Ovary (tissue), 9 donors: ENCODE data around the gene TUBA4B. TPM values are rescaled to one million over a fixed set of nuclear protein-coding genes. Genes with fewer than 3 reads are reported as not detected.

Source experiments
- DNase-seq, 5 donors: peaks; one replicate each; pipeline ENCODE4 v3.0.0-alpha.2; 2019 to 2020
- H3K27ac ChIP-seq, 2 donors: fragments of 200-600 bp; one replicate each; pipeline versions ENCODE4 v1.5.1 to v1.8.0; 2019 to 2022
- H3K27me3 ChIP-seq: fragments of 200-600 bp; one replicate; pipeline ENCODE4 v1.8.0; 2022
- H3K36me3 ChIP-seq: fragments of 200-600 bp; sonication (generic); one replicate; pipeline ENCODE4 v1.5.1; 2019
- H3K4me1 ChIP-seq: one replicate; pipeline ENCODE4 v1.8.1; 2013; ENCODE audit warnings: mild to moderate bottlenecking, moderate library complexity; ENCODE audit not compliant: insufficient read depth
- H3K4me3 ChIP-seq: fragments of 200-600 bp; sonication (generic); one replicate; pipeline ENCODE4 v1.5.1; 2017
- H3K9me3 ChIP-seq, 2 donors: fragments of 200-600 bp in 1 of 2; sonication (generic) in 1 of 2; one replicate each; pipeline versions ENCODE4 v1.5.1 to v1.8.1; 2013 to 2019; ENCODE audit warnings: mild to moderate bottlenecking in 1 of 2, moderate library complexity in 1 of 2
- EP300 ChIP-seq: sonication (generic); formaldehyde crosslinking; IDR thresholded peaks from one replicate; pipeline ENCODE4 v1.6.1; 2017; ENCODE audit warnings: antibody characterized with exemption
- POLR2A ChIP-seq: fragments of 450-650 bp; IDR thresholded peaks from one replicate; pipeline ENCODE4 v1.6.1; 2017; ENCODE audit warnings: antibody characterized with exemption, mild to moderate bottlenecking, moderate library complexity
- WGBS, 3 donors: extraction: QIAGEN DNeasy Blood & Tissue Kit in 1 of 3; methylation state at CpG; one replicate each; pipeline versions ENCODE4 v1.1.5 to v1.1.7; 2013 to 2017; 5-methylcytosine and 5-hydroxymethylcytosine counted together
- intact Hi-C, 4 donors: fragments of 100-400 bp; cut with DNase I; formaldehyde crosslinking; loops; one replicate each; pipeline versions ENCODE4 v1.11.0 to v1.15.1; 2022 to 2023
- polyA plus RNA-seq, 2 donors: library from polyadenylated mRNA; stranded (reverse); fragments of 200-250 nt in 1 of 2; fragments of 350-450 nt in 1 of 2; fragmentation: Illumina TruSeq in 1 of 2; extraction: RNeasy Lipid Tissue Mini Kit (QIAGEN cat#74804) in 1 of 2; gene quantifications; one replicate each; pipeline ENCODE4 v1.2.3, GENCODE V29; 2013 to 2014
- total RNA-seq, 7 donors: library from RNA; depleted of rRNA in 2 of 7; stranded (reverse); fragments of >200 nt in 2 of 7; fragmentation: NEBNext Ultra II Directional in 3 of 7; extraction: Animal tissue kit (Norgen Biotek cat#: 25700) in 3 of 7; gene quantifications; one replicate each; pipeline versions ENCODE4 v1.1.0 to v1.2.4, GENCODE V29; 2016 to 2023
- TF ChIP-seq, protein P1 (sequence below), 3 donors: fragments of 450-650 bp in 2 of 3; fragments of 200-600 bp in 1 of 3; IDR thresholded peaks; one replicate each; pipeline versions ENCODE4 v1.5.1 to v1.8.0; 2016 to 2022; ENCODE audit warnings: antibody characterized with exemption in 3 of 3, mild to moderate bottlenecking in 1 of 3
- donor health status: DM: no; HTN: no; CAD: no; lungs with moderate emphysema.
- donor health status: DM: no; HTN: no; CAD: no.
- donor health status: Bipolar disorder and iron deficiency.
- donor health status: DM: yes; HTN: yes; CAD: no.
- donor health status: DM: no; HTN: no; CAD: no.
- donor health status: DM: yes; HTN: yes; CAD: no.

The TUBA4B gene
- total and polyA plus RNA-seq, 9 donors, result 0.18 to 13.2 (median 0.35) TPM; not detected in 2

DNA sequence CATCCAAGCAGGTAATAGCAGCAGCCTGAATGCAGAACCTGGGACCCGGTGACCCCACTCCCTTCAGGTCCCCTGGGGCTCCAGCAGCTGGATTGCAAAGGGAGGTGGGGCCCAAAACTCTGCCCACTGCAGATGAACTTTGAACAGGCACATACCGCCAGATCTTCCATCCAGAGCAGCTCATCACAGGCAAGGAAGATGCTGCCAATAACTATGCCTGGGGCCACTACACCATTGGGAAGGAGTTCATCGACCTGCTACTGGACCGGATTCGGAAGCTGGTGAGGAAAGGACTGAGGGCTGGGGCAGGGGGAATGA, 17.0 kb downstream of the TUBA4B start:
- WGBS, 3 donors, result 72 to 83% (median 80%) methylated on average over 5 of the region's 5 CpGs
- no peaks in the 10 kb centered on the region for H3K9me3 ChIP-seq
- intact Hi-C loops, result loop anchor here in 2 of 4 donors (10.0 kb wide), 1 partner anchor 255 kb away; no protein-coding TSS in a partner anchor
- H3K27me3 ChIP-seq, result no peaks in the 10 kb centered on the region
- no peaks in the 10 kb centered on the region for H3K4me1 ChIP-seq
- DNase-seq, result no peak
- H3K4me3 ChIP-seq, result no peak overlapping the region
- H3K36me3 ChIP-seq, result no peaks in the 10 kb centered on the region
- TF ChIP-seq, protein P1, sequence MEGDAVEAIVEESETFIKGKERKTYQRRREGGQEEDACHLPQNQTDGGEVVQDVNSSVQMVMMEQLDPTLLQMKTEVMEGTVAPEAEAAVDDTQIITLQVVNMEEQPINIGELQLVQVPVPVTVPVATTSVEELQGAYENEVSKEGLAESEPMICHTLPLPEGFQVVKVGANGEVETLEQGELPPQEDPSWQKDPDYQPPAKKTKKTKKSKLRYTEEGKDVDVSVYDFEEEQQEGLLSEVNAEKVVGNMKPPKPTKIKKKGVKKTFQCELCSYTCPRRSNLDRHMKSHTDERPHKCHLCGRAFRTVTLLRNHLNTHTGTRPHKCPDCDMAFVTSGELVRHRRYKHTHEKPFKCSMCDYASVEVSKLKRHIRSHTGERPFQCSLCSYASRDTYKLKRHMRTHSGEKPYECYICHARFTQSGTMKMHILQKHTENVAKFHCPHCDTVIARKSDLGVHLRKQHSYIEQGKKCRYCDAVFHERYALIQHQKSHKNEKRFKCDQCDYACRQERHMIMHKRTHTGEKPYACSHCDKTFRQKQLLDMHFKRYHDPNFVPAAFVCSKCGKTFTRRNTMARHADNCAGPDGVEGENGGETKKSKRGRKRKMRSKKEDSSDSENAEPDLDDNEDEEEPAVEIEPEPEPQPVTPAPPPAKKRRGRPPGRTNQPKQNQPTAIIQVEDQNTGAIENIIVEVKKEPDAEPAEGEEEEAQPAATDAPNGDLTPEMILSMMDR (IDR thresholded peaks at IDR 0.05), result no peak
- TF ChIP-seq EP300 (no peak), POLR2A (no peak)
- H3K27ac ChIP-seq, result no peak overlapping the region

DNA sequence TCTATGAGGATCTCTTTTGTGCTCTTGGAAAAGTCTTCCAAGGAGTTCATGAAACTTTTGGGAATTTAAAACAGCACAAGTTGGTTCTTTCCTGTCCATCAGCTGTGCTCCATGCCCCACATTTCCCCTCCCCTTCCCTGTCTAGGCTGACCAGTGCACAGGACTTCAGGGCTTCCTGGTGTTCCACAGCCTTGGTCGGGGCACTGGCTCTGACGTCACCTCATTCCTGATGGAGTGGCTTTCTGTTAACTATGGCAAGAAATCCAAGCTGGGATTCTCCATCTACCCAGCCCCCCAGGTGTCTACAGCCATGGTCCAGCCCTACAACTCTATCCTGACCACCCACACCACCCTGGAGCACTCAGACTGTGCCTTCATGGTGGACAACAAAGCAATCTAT, 18.0 kb downstream of the TUBA4B start:
- no peak overlapping the region for H3K27ac ChIP-seq
- intact Hi-C loops, result loop anchor here in 2 of 4 donors (10.0 kb wide), 1 partner anchor 254 kb away; no protein-coding TSS in a partner anchor
- TF ChIP-seq EP300 (no peak), POLR2A (no peak)
- TF ChIP-seq, protein P1 (IDR thresholded peaks at IDR 0.05), result no peak
- H3K9me3 ChIP-seq, result no peaks in the 10 kb centered on the region
- WGBS, 3 donors, result 69 to 74% (median 70%) methylated on average over 2 of the region's 2 CpGs
- no peak for DNase-seq
- no peaks in the 10 kb centered on the region for H3K27me3 ChIP-seq
- H3K36me3 ChIP-seq, result no peaks in the 10 kb centered on the region
- no peak overlapping the region for H3K4me3 ChIP-seq
- H3K4me1 ChIP-seq, result no peaks in the 10 kb centered on the region

DNA sequence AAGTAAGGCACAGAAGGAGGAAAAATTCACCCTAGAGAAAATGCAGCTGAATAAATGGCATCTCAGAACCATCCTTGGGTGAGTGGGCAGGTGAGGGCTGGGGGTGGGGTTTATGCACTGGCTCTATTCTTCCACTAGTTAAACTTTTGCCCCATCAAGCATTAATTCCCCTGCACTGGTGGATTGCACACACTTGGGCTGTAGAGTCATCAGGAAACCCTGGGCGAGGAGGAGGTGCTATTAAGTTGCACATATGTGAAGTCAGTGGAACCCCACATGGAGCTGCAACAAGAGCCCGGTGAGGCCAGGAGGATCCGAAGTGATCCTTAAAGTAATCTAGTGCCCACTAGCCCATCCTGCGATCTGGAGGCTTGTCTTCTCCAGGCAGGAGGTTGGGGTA, 19.3 kb downstream of the TUBA4B start:
- no peaks in the 10 kb centered on the region for H3K36me3 ChIP-seq
- no peaks in the 10 kb centered on the region for H3K9me3 ChIP-seq
- intact Hi-C loops, result loop anchor here in 2 of 4 donors (10.0 kb wide), 1 partner anchor 252 kb away; no protein-coding TSS in a partner anchor
- DNase-seq, result no peak
- no peaks in the 10 kb centered on the region for H3K4me1 ChIP-seq
- no peak overlapping the region for H3K4me3 ChIP-seq
- no peak overlapping the region for H3K27ac ChIP-seq
- WGBS, 3 donors, result 73 to 82% (median 74%) methylated on average over 4 of the region's 4 CpGs
- TF ChIP-seq, protein P1 (IDR thresholded peaks at IDR 0.05), result no peak
- no peak for TF ChIP-seq EP300
- no peak for TF ChIP-seq POLR2A
- no peaks in the 10 kb centered on the region for H3K27me3 ChIP-seq

GRCh38 chr2:219272995-219273394, 20.0 kb downstream of the TUBA4B start:
- Histone ChIP-seq H3K27ac (no peak overlapping the region), H3K4me3 (no peak overlapping the region), H3K4me1 (peaks cover 5% of the 10 kb centered on the region), H3K9me3 (no peaks in the 10 kb centered on the region), H3K27me3 (no peaks in the 10 kb centered on the region), H3K36me3 (no peaks in the 10 kb centered on the region)
- 60 to 83% (median 67%) methylated on average over 2 of the region's 2 CpGs for WGBS, 3 donors
- intact Hi-C loops, result loop anchor here in 2 of 4 donors (10.0 kb wide), 1 partner anchor 252 kb away; no protein-coding TSS in a partner anchor
- TF ChIP-seq, protein P1 (IDR thresholded peaks at IDR 0.05), result no peak
- no peak for TF ChIP-seq POLR2A
- no peak for TF ChIP-seq EP300
- no peak for DNase-seq
